IPS DF 6.9 (cell line): ENCODE data around the gene DRGX.

ENCODE experiments used
- DNase-seq: peaks from one replicate; pipeline ENCODE4 v3.0.0-alpha.2; 2013; ENCODE audit warnings: low read depth, low spot score
- H3K27ac ChIP-seq: one replicate; pipeline ENCODE4 v1.5.1; 2013; ENCODE audit warnings: low read length, control low read depth
- H3K27me3 ChIP-seq: 2 replicates; pipeline ENCODE4 v1.6.1; 2013; ENCODE audit warnings: mild to moderate bottlenecking, low read length; ENCODE audit not compliant: control insufficient read depth, insufficient read depth
- H3K36me3 ChIP-seq: 2 replicates; pipeline ENCODE4 v1.6.1; 2013; ENCODE audit warnings: low read length; ENCODE audit not compliant: control insufficient read depth, insufficient read depth
- H3K4me1 ChIP-seq: 2 replicates; pipeline ENCODE4 v1.6.1; 2013; ENCODE audit warnings: low read length; ENCODE audit not compliant: control insufficient read depth, insufficient read depth
- H3K4me3 ChIP-seq: 2 replicates; pipeline ENCODE4 v1.5.1; 2013; ENCODE audit warnings: mild to moderate bottlenecking, low read length
- H3K9me3 ChIP-seq: 2 replicates; pipeline ENCODE4 v1.6.1; 2013; ENCODE audit warnings: low read length, inconsistent platforms; ENCODE audit not compliant: control insufficient read depth, insufficient read depth
- WGBS: extraction: QIAGEN DNeasy Blood & Tissue Kit; methylation state at CpG from one replicate; pipeline ENCODE4 v1.1.7; 2013; ENCODE audit warnings: mixed read lengths, missing lambda C conversion rate; ENCODE audit not compliant: insufficient read length, insufficient coverage; 5-methylcytosine and 5-hydroxymethylcytosine counted together

Gene DRGX

GRCh38 chr10:49419005-49419404 is 23.1 kb upstream of the DRGX start:
- H3K4me1 ChIP-seq: peaks cover 2% of the 10 kb centered on the region; the same call in 1 of the 2 replicates
- no peaks in the 10 kb centered on the region for H3K27me3 ChIP-seq
- no peak overlapping the region for H3K4me3 ChIP-seq
- no peaks in the 10 kb centered on the region for H3K9me3 ChIP-seq
- H3K27ac ChIP-seq: no peak overlapping the region
- no CpG with 5 or more reads among the region's 7 CpGs for WGBS
- peaks cover 2% of the 10 kb centered on the region; the same call in 1 of the 2 replicates for H3K36me3 ChIP-seq
- no peak for DNase-seq

DNA sequence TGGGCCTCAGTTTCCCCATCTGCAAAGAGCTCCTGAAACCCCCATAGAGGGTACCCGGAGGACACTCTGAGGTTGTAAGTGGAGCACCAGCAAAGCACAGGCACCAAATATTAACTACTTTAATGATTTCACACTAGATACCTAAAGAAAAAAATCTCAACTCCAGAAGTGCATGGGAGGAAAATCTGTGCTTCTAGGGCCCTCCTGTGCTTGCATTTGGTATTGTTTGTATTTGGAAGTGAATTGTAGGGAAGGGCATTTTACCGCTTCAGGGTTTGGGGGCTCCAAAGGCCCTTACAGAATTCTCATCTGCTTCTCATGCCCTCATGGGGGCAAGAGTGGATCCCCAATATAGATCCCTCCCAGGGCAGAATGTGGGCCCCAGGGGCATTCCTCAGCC is 22.4 kb upstream of the DRGX start:
- WGBS: no CpG with 5 or more reads among the region's 2 CpGs
- Histone ChIP-seq H3K4me1 (peaks cover 2% of the 10 kb centered on the region; the same call in 1 of the 2 replicates), H3K27ac (no peak overlapping the region), H3K36me3 (peaks cover 2% of the 10 kb centered on the region; the same call in 1 of the 2 replicates), H3K4me3 (no peak overlapping the region), H3K27me3 (no peaks in the 10 kb centered on the region), H3K9me3 (no peaks in the 10 kb centered on the region)
- no peak for DNase-seq

- WGBS: no CpG with 5 or more reads among the region's 6 CpGs
- H3K27me3 ChIP-seq: no peaks in the 10 kb centered on the region
- H3K27ac ChIP-seq: no peak overlapping the region
Measured at GRCh38 chr10:49418053-49418326, 22.1 kb upstream of the DRGX start.

DNA sequence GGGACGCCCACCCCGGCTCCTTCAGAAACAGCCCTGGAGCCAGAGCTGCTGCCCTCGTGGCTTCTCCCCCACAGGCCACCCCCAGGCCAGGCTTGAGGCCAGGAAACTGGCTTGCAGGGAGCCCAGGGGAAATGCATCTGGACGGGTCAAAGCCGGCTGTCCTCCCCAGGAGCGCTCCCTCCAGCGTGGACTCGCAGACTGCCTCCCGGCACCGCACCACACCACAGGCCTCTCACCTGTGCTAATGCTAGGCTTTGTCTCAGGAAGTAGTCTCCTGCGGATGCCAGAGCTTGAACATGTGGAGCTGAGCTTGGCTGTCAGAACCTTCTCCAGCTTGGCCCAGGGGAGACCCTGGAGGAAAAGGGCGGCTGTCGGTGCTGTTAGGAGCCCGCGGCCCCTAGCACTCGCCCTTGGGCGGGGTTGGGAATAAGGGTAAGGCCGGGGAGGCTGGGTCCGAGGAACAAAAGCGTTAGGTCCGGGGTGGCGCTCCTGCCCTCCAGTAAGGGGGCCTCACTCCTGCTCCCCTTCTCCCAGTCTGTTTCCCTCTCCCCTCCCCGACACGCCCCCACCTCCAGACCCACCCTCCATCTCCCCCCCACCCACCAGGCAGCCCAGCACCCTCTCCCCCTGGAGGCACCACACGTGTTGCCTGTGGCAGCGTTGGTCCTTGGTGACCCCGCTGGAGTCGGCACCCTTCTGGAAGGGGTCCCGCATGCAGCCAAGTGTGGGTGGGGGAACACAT is 21.6 kb upstream of the DRGX start:
- WGBS: no CpG with 5 or more reads among the region's 29 CpGs
- peaks cover 2% of the 10 kb centered on the region; the same call in 1 of the 2 replicates for H3K36me3 ChIP-seq

More at GRCh38 chr10:49418053-49418326, 22.1 kb upstream of the DRGX start:
- peaks cover 2% of the 10 kb centered on the region; the same call in 1 of the 2 replicates for H3K36me3 ChIP-seq
- H3K4me1 ChIP-seq: peaks cover 2% of the 10 kb centered on the region; the same call in 1 of the 2 replicates
- no peak overlapping the region for H3K4me3 ChIP-seq
- no peaks in the 10 kb centered on the region for H3K9me3 ChIP-seq
- no peak for DNase-seq

DNA sequence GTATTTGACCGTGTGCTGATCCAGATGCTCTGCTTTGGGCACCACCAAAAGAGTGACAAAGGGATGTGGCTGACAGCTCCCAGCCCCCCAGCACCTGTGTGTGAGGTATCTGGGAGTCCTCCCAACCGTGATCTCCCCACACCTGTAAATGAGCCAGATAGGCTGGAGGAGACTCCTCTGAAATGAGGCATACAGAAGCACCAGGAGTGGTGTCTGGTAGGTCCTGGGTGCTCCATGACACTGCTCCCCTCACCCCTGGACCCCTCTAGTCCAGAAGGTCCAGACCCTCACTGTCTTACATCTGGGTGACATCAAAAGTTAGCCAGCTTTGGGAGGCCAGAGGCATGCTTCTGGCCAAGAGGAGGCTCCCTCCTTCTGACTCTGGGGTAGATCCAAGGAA is 20.0 kb upstream of the DRGX start:
- WGBS: no CpG with 5 or more reads among the region's 2 CpGs
- Histone ChIP-seq H3K27ac (no peak overlapping the region), H3K9me3 (no peaks in the 10 kb centered on the region), H3K36me3 (peaks cover 2% of the 10 kb centered on the region; the same call in 1 of the 2 replicates), H3K4me1 (peaks cover 2% of the 10 kb centered on the region; the same call in 1 of the 2 replicates), H3K4me3 (no peak overlapping the region), H3K27me3 (no peaks in the 10 kb centered on the region)
- DNase-seq: no peak

More for the DNA sequence above, 21.6 kb upstream of the DRGX start:
- H3K27me3 ChIP-seq: no peaks in the 10 kb centered on the region
- H3K9me3 ChIP-seq: no peaks in the 10 kb centered on the region
- DNase-seq: no peak
- no peak overlapping the region for H3K4me3 ChIP-seq
- peaks cover 2% of the 10 kb centered on the region; the same call in 1 of the 2 replicates for H3K4me1 ChIP-seq
- no peak overlapping the region for H3K27ac ChIP-seq

- Histone ChIP-seq H3K4me1 (peaks cover 2% of the 10 kb centered on the region; the same call in 1 of the 2 replicates), H3K4me3 (no peak overlapping the region), H3K9me3 (no peaks in the 10 kb centered on the region), H3K27me3 (no peaks in the 10 kb centered on the region), H3K27ac (no peak overlapping the region), H3K36me3 (peaks cover 2% of the 10 kb centered on the region; the same call in 1 of the 2 replicates)
- no peak for DNase-seq
- no CpG with 5 or more reads among the region's 7 CpGs for WGBS
Measured at GRCh38 chr10:49415109-49415508, 19.2 kb upstream of the DRGX start.

DNA sequence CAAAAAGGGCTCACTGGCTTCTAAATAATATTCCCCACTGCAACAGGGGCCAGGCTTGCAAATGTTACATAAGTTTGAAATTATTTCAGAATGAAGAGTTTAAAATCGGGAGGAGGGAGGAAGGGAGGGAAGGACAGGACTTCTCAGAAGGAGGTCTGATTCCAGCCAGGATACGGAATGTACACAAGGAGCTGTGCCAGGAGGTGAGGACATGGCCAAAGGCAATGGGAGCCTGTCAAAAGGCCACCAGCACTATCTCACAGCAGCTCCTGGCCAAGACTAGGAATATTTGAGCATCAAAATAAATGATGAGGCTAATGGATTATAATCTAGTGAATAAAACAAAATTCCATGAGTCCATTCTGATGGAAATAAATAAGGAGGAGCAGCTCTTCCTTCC is 18.6 kb upstream of the DRGX start:
- Histone ChIP-seq H3K4me1 (peaks cover 2% of the 10 kb centered on the region; the same call in 1 of the 2 replicates), H3K4me3 (no peak overlapping the region), H3K9me3 (no peaks in the 10 kb centered on the region), H3K27me3 (no peaks in the 10 kb centered on the region), H3K36me3 (peaks cover 2% of the 10 kb centered on the region; the same call in 1 of the 2 replicates), H3K27ac (no peak overlapping the region)
- no peak for DNase-seq
- WGBS: no CpG with 5 or more reads among the region's 2 CpGs

GRCh38 chr10:49412571-49412970 is 16.7 kb upstream of the DRGX start:
- no peaks in the 10 kb centered on the region for H3K27me3 ChIP-seq
- WGBS: no CpG with 5 or more reads among the region's 4 CpGs
- peaks cover 2% of the 10 kb centered on the region; the same call in 1 of the 2 replicates for H3K36me3 ChIP-seq

GRCh38 chr10:49410365-49411074 is 14.6 kb upstream of the DRGX start:
- no peak overlapping the region for H3K27ac ChIP-seq
- 0 out of 2 replicates have a peak, but pooled peaks cover 1% of the 10 kb centered on the region for H3K4me1 ChIP-seq
- H3K27me3 ChIP-seq: no peaks in the 10 kb centered on the region
- no CpG with 5 or more reads among the region's 7 CpGs for WGBS
- no peaks in the 10 kb centered on the region for H3K36me3 ChIP-seq
- no peak overlapping the region for H3K4me3 ChIP-seq
- DNase-seq: no peak
- no peaks in the 10 kb centered on the region for H3K9me3 ChIP-seq

More at GRCh38 chr10:49412571-49412970, 16.7 kb upstream of the DRGX start:
- Histone ChIP-seq H3K27ac (no peak overlapping the region), H3K9me3 (no peaks in the 10 kb centered on the region), H3K4me3 (no peak overlapping the region), H3K4me1 (peaks cover 4% of the 10 kb centered on the region; the same call in 1 of the 2 replicates)
- DNase-seq: no peak

- Histone ChIP-seq H3K36me3 (no peaks in the 10 kb centered on the region), H3K27me3 (no peaks in the 10 kb centered on the region), H3K27ac (no peak overlapping the region), H3K4me1 (0 out of 2 replicates have a peak, but pooled peaks cover 1% of the 10 kb centered on the region), H3K4me3 (no peak overlapping the region), H3K9me3 (no peaks in the 10 kb centered on the region)
- DNase-seq: no peak
- WGBS: no CpG with 5 or more reads among the region's 4 CpGs
Measured at GRCh38 chr10:49409755-49410154, 13.9 kb upstream of the DRGX start.
